ENCODE results near the gene TTC12.
"Not testable (repeated sequence)": the region's sequence is repeated elsewhere in the genome, so short reads cannot be mapped to it uniquely, and the experiment has no call there.

GRCh38 chr11:113298496-113298895, 15.9 kb upstream of the TTC12 start:
- TF ChIP-seq POLR2A (IDR thresholded peaks at IDR 0.05; ENCODE audit: low read depth, low read length); POLR2AphosphoS5 (IDR thresholded peaks at IDR 0.05; ENCODE audit: low read depth, low read length); TAF1 (IDR thresholded peaks at IDR 0.05; ENCODE audit: borderline replicate concordance, low read depth, low read length): not testable (repeated sequence)

Data from GM12892 (cell line).